K562 (cell line): ENCODE data around the gene PFKL. TPM values are rescaled to one million over a fixed set of nuclear protein-coding genes. Genes with fewer than 3 reads are reported as not detected.
A peak's percentile ranks its signal among the peaks of the same experiment; 100 is the strongest.

Experiments used
- ATAC-seq: fragments of 200-7000 bp; cut with Tn5 transposase; 3 replicates; pipeline ENCODE4 v1.9.1; 2020; ENCODE audit warnings: moderate library complexity
- BruUV-seq: library from RNA; stranded (reverse); fragments of 400-500 nt; replicated peaks from 2 replicates; lab custom pipeline; 2021; lab: Mats Ljungman, UMichigan
- CTCF ChIA-PET: fragments of 300-600 bp; formaldehyde crosslinking; extraction: SDS; loops from one replicate; lab custom pipeline; 2021; ENCODE audit warnings: low intra/inter-chr PET ratio; lab: Yijun Ruan, JAX
- POLR2A ChIA-PET: fragments of 300-600, 350-650 bp; sonication (Branson Sonifier 250); formaldehyde crosslinking; extraction: SDS; loops from one replicate; lab custom pipeline; 2021; ENCODE audit warnings: antibody characterized with exemption, inconsistent platforms; lab: Yijun Ruan, JAX
- DNase-seq, 4 experiments: peaks; one replicate each; pipeline versions ENCODE4 v3.0.0 to v3.0.0-alpha.2; 2011 to 2018; ENCODE audit warnings: low spot score in 3 of 4, mixed read lengths in 3 of 4; ENCODE audit errors: extremely low read depth in 1 of 4
- FAIRE-seq: peaks from 2 replicates; lab custom pipeline; 2011; peaks lifted over from hg19 to GRCh38; lab: Jason Lieb, UNC
- H2AFZ ChIP-seq: 2 replicates; pipeline ENCODE4 v1.6.0; 2011; ENCODE audit warnings: low read depth, low read length, control low read depth, inconsistent platforms
- H3K27ac ChIP-seq: fragments of 200-600 bp; 3 replicates; pipeline ENCODE4 v1.8.0; 2011; ENCODE audit warnings: low read depth, mild to moderate bottlenecking, control low read depth, inconsistent platforms, low read length, moderate library complexity, mixed read lengths; ENCODE audit errors: extremely low read depth
- H3K27me3 ChIP-seq, 2 experiments: fragments of 300-600 bp in 1 of 2; 2 replicates in 1 of 2; 3 replicates in 1 of 2; pipeline versions ENCODE4 v1.6.0 to v1.8.0; 2011; ENCODE audit warnings: inconsistent platforms in 2 of 2, low read length in 2 of 2, mild to moderate bottlenecking in 1 of 2, mixed read lengths in 1 of 2, moderate library complexity in 1 of 2; ENCODE audit not compliant: control insufficient read depth in 2 of 2, insufficient read depth in 2 of 2
- H3K36me3 ChIP-seq: fragments of 300-600 bp; 3 replicates; pipeline ENCODE4 v1.8.0; 2011; ENCODE audit warnings: mild to moderate bottlenecking, low read length, inconsistent platforms; ENCODE audit not compliant: control insufficient read depth, insufficient read depth
- H3K4me1 ChIP-seq, 2 experiments: fragments of 200-600 bp in 1 of 2; replicated peaks in 1 of 2; 2 replicates in 1 of 2; 3 replicates in 1 of 2; pipeline versions ENCODE4 v1.5.1 to v1.8.0; 2011; ENCODE audit warnings: inconsistent platforms in 2 of 2, low read length in 2 of 2, mild to moderate bottlenecking in 1 of 2, mixed read lengths in 1 of 2, moderate library complexity in 1 of 2; ENCODE audit not compliant: control insufficient read depth in 2 of 2, insufficient read depth in 2 of 2
- H3K4me2 ChIP-seq: 2 replicates; pipeline ENCODE4 v1.6.1; 2011; ENCODE audit warnings: low read length, control low read depth, inconsistent platforms, mixed read lengths; ENCODE audit not compliant: insufficient read depth
- H3K4me3 ChIP-seq: fragments of 200-600 bp; sonication (generic), shearing (Covaris generic); 2 replicates; pipeline ENCODE4 v1.5.1; 2016; ENCODE audit warnings: control low read depth, inconsistent platforms
- H3K79me2 ChIP-seq: fragments of 200-600 bp; 3 replicates; pipeline ENCODE4 v1.8.0; 2011; ENCODE audit warnings: low read length, inconsistent platforms; ENCODE audit not compliant: control insufficient read depth, insufficient read depth
- H3K9ac ChIP-seq, 2 experiments: 2 replicates each; pipeline versions ENCODE4 v1.6.0 to v1.6.1; 2011; ENCODE audit warnings: low read depth in 2 of 2, low read length in 2 of 2, control low read depth in 1 of 2, inconsistent platforms in 1 of 2, mild to moderate bottlenecking in 1 of 2, mixed read lengths in 1 of 2; ENCODE audit not compliant: insufficient read depth in 1 of 2
- H3K9me1 ChIP-seq: one replicate; pipeline ENCODE4 v1.6.0; 2011; ENCODE audit warnings: inconsistent platforms, mild to moderate bottlenecking, low read length, moderate library complexity; ENCODE audit not compliant: control insufficient read depth, insufficient read depth
- H3K9me3 ChIP-seq: replicated peaks from 2 replicates; pipeline ENCODE4 v1.5.1; 2011; ENCODE audit warnings: low read depth, low read length, inconsistent platforms; ENCODE audit not compliant: control insufficient read depth, insufficient read depth
- H4K20me1 ChIP-seq: replicated peaks from 2 replicates; pipeline ENCODE4 v1.6.1; 2011; ENCODE audit warnings: low read length, inconsistent platforms, mixed read lengths; ENCODE audit not compliant: control insufficient read depth, insufficient read depth
- CHCHD3 ChIP-seq: fragments of 250-450 bp; sonication (Bioruptor Pico); IDR thresholded peaks from 2 replicates; pipeline ENCODE4 v2.1.2; 2022; ENCODE audit warnings: mild to moderate bottlenecking
- CREB5 ChIP-seq: fragments of 250-450 bp; sonication (Bioruptor Pico); IDR thresholded peaks from 2 replicates; pipeline ENCODE4 v1.5.0; 2020; ENCODE audit warnings: mild to moderate bottlenecking
- CXXC5 ChIP-seq: fragments of 250-450 bp; sonication (Bioruptor Pico); IDR thresholded peaks from 2 replicates; pipeline ENCODE4 v1.8.0; 2022; ENCODE audit warnings: inconsistent platforms, mild to moderate bottlenecking, moderate library complexity
- EWSR1 ChIP-seq: fragments of 450-650 bp; IDR thresholded peaks from 2 replicates; pipeline ENCODE4 v1.6.1; 2018; ENCODE audit warnings: borderline replicate concordance, mild to moderate bottlenecking, low read depth, moderate library complexity; ENCODE audit not compliant: partially characterized antibody
- FOXK2 ChIP-seq, 2 experiments: fragments of 450-650 bp; IDR thresholded peaks in 1 of 2; conservative IDR thresholded peaks in 1 of 2; 2 replicates each; pipeline ENCODE4 v1.6.1; 2016; ENCODE audit warnings: low read depth in 2 of 2, mild to moderate bottlenecking in 1 of 2
- GATAD2B ChIP-seq: fragments of 450-650 bp; IDR thresholded peaks from 2 replicates; pipeline ENCODE4 v1.6.1; 2017; ENCODE audit warnings: mild to moderate bottlenecking, borderline replicate concordance
- MTA1 ChIP-seq: fragments of 450-650 bp; IDR thresholded peaks from 2 replicates; pipeline ENCODE4 v1.6.1; 2017; ENCODE audit warnings: borderline replicate concordance
- SREBF1 ChIP-seq: fragments of 150-350 bp; IDR thresholded peaks from 2 replicates; pipeline ENCODE4 v1.6.1; 2014; ENCODE audit warnings: antibody characterized with exemption, low read depth, low read length, borderline replicate concordance
- XRCC5 ChIP-seq: fragments of 200-400 bp; formaldehyde crosslinking; IDR thresholded peaks from 2 replicates; pipeline ENCODE4 v1.6.1; 2017; ENCODE audit warnings: low read depth, mild to moderate bottlenecking, low read length
- ZNF57 ChIP-seq: fragments of 450-650 bp; formaldehyde crosslinking; IDR thresholded peaks from 2 replicates; pipeline ENCODE4 v1.4.0; 2020; ENCODE audit warnings: mild to moderate bottlenecking, moderate library complexity
- WGBS: fragments of 100-300 bp; shearing (Covaris generic); methylation state at CpG from one replicate; pipeline ENCODE4 v1.1.6; 2016; ENCODE audit warnings: low coverage, mixed read lengths; ENCODE audit not compliant: insufficient coverage; ENCODE audit errors: missing lambda C conversion rate; 5-methylcytosine and 5-hydroxymethylcytosine counted together
- in situ Hi-C: fragments of 300-500 bp; cut with MboI; formaldehyde crosslinking; loops from 4 replicates; pipeline ENCODE4 v1.15.0; 2018; ENCODE audit warnings: inconsistent platforms, mixed read lengths
- intact Hi-C: fragments of 100-400 bp; cut with micrococcal nuclease; formaldehyde crosslinking; loops from 2 replicates; pipeline ENCODE4 v1.14.2; 2022
- polyA plus RNA-seq, 8 experiments: library from polyadenylated mRNA; depleted of rRNA in 4 of 8; stranded (reverse) in 5 of 8; unstranded in 3 of 8; fragments of >200 nt; fragmentation: Nextera tagmentation in 2 of 8; fragmentation: Illumina TruSeq in 1 of 8; extraction: Ambion mirVana in 2 of 8; extraction: Trizol in 1 of 8; gene quantifications; 2 replicates each; pipeline versions ENCODE4 v1.2.1 to v1.2.3, GENCODE V29; 2011 to 2014; ENCODE audit warnings: inconsistent platforms in 1 of 8, missing spikeins in 1 of 8
- total RNA-seq, 7 experiments: library from RNA; depleted of rRNA in 6 of 7; stranded (reverse); fragments of >200 nt in 6 of 7; fragmentation: Illumina TruSeq in 2 of 7; extraction: Trizol in 2 of 7; gene quantifications; 2 replicates each; pipeline versions ENCODE4 v1.2.1 to v1.2.3, GENCODE V29; 2011 to 2021; ENCODE audit warnings: low replicate concordance in 1 of 7
- TF ChIP-seq, protein P1 (sequence below): fragments of 250-450 bp; sonication (Bioruptor Pico); IDR thresholded peaks from 2 replicates; pipeline ENCODE4 v1.9.0; 2021; ENCODE audit warnings: mild to moderate bottlenecking, inconsistent platforms
- TF ChIP-seq, protein P2 (sequence below): fragments of 250-450 bp; sonication (Bioruptor Pico); IDR thresholded peaks from 2 replicates; pipeline ENCODE4 v1.4.0; 2020; ENCODE audit warnings: borderline replicate concordance

Gene PFKL
- total and polyA plus RNA-seq, 9 of the 15 experiments (the other 6 are each of a cell fraction or from before 2014, with no cell fraction given), result 1.1 to 124 (median 45.6) TPM

- DNase-seq (peak; percentile 72 to 85 (median 81)), ATAC-seq (peak; percentile 63), FAIRE-seq (peak; percentile 80)
- no peaks in the 10 kb centered on the region for H3K79me2 ChIP-seq
- TSS peak; percentile 68 for BruUV-seq
- peaks cover 3% of the 10 kb centered on the region; the same call in 1 of the 2 replicates for H4K20me1 ChIP-seq
- H3K4me2 ChIP-seq, result peak overlapping the region; percentile 98
- peaks cover 17 to 38% of the 10 kb centered on the region in 2 experiments; a peak in 4 of 5 replicates for H3K4me1 ChIP-seq
- ChIA-PET CTCF (interaction anchor here (0.6 kb wide), 1 partner anchor 13 kb away, joined by 3 read pairs; no protein-coding TSS in a partner anchor), POLR2A (interaction anchor here (0.6 to 2.1 kb wide), 14 partner anchors 9 to 1426 kb away, joined by 3 to 11 read pairs (median 4); partner anchors contain the start of gene PTTG1IP)
- peaks cover 8% of the 10 kb centered on the region; the same call in 1 of the 3 replicates for H3K36me3 ChIP-seq
- H2AFZ ChIP-seq, result peak overlapping the region; percentile 87
- intact Hi-C loops (no loop called here), in situ Hi-C loops (no loop called here)
- 9% methylated on average over 17 of the region's 47 CpGs for WGBS
- peak overlapping the region; percentile 63; the same call in 2 of the 3 replicates for H3K27ac ChIP-seq
- H3K9ac ChIP-seq, result peak overlapping the region; percentile 48 to 91
- H3K9me1 ChIP-seq, result peaks cover 7% of the 10 kb centered on the region
- peak overlapping the region; percentile 47 for H3K4me3 ChIP-seq
- H3K9me3 ChIP-seq, result no peaks in the 10 kb centered on the region
- H3K27me3 ChIP-seq, result no peaks in the 10 kb centered on the region
- TF ChIP-seq, protein P1, sequence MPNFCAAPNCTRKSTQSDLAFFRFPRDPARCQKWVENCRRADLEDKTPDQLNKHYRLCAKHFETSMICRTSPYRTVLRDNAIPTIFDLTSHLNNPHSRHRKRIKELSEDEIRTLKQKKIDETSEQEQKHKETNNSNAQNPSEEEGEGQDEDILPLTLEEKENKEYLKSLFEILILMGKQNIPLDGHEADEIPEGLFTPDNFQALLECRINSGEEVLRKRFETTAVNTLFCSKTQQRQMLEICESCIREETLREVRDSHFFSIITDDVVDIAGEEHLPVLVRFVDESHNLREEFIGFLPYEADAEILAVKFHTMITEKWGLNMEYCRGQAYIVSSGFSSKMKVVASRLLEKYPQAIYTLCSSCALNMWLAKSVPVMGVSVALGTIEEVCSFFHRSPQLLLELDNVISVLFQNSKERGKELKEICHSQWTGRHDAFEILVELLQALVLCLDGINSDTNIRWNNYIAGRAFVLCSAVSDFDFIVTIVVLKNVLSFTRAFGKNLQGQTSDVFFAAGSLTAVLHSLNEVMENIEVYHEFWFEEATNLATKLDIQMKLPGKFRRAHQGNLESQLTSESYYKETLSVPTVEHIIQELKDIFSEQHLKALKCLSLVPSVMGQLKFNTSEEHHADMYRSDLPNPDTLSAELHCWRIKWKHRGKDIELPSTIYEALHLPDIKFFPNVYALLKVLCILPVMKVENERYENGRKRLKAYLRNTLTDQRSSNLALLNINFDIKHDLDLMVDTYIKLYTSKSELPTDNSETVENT (CRISPR knock-in tag), result peak; percentile 48; the same call in 1 of the 2 replicates
- TF ChIP-seq GATAD2B, result no peak
- TF ChIP-seq EWSR1, result no peak
- TF ChIP-seq, protein P2, sequence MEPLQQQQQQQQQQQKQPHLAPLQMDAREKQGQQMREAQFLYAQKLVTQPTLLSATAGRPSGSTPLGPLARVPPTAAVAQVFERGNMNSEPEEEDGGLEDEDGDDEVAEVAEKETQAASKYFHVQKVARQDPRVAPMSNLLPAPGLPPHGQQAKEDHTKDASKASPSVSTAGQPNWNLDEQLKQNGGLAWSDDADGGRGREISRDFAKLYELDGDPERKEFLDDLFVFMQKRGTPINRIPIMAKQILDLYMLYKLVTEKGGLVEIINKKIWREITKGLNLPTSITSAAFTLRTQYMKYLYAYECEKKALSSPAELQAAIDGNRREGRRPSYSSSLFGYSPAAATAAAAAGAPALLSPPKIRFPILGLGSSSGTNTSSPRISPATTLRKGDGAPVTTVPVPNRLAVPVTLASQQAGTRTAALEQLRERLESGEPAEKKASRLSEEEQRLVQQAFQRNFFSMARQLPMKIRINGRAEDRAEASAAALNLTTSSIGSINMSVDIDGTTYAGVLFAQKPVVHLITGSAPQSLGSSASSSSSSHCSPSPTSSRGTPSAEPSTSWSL (CRISPR knock-in tag), result no peak
- TF ChIP-seq CREB5 (CRISPR knock-in tag), result no peak
- no peak for TF ChIP-seq ZNF57 (CRISPR knock-in tag)
- TF ChIP-seq XRCC5, result peak; percentile 59; the same call in 1 of the 2 replicates
- TF ChIP-seq CHCHD3, result no peak
- peak; percentile 41 for TF ChIP-seq CXXC5 (CRISPR knock-in tag)
- TF ChIP-seq SREBF1, result 0 out of 2 replicates have a peak, but pooled peaks have one; percentile 28
- TF ChIP-seq FOXK2 (conservative IDR thresholded peaks at IDR 0.05 in 1 of 2, IDR thresholded peaks at IDR 0.05 in 1 of 2; ENCODE audit: low read depth in 2 of 2), result peak; percentile 27 to 31; a peak in 2 of 4 replicates
- TF ChIP-seq MTA1, result no peak
Observed at GRCh38 chr21:44337941-44338895, 38.4 kb downstream of the PFKL start.
